Stimulated activated CD4-positive, alpha-beta T cell treated with anti-CD3 and anti-CD28 coated beads, TNF-alpha, amount 100 ng/mL, for 24 hours (primary cell): ENCODE results near the gene TUBA4B.
A peak's percentile ranks its signal among the peaks of the same experiment; 100 is the strongest.
"Not testable (repeated sequence)": the region's sequence is repeated elsewhere in the genome, so short reads cannot be mapped to it uniquely, and the experiment has no call there.

ENCODE experiments used
- DNase-seq, 3 experiments: peaks; one replicate each; pipeline ENCODE4 v3.0.0-alpha.2; 2020; ENCODE audit warnings: low read depth in 3 of 3

Gene TUBA4B

GRCh38 chr2:219247678-219248642 lies 5.1 kb upstream of the TUBA4B start:
- peak in 1 of 3 experiments; percentile 61 for DNase-seq

GRCh38 chr2:219248845-219249202 lies 4.2 kb upstream of the TUBA4B start:
- no peak for DNase-seq

GRCh38 chr2:219249203-219249980 lies 3.7 kb upstream of the TUBA4B start:
- no peak for DNase-seq

DNA sequence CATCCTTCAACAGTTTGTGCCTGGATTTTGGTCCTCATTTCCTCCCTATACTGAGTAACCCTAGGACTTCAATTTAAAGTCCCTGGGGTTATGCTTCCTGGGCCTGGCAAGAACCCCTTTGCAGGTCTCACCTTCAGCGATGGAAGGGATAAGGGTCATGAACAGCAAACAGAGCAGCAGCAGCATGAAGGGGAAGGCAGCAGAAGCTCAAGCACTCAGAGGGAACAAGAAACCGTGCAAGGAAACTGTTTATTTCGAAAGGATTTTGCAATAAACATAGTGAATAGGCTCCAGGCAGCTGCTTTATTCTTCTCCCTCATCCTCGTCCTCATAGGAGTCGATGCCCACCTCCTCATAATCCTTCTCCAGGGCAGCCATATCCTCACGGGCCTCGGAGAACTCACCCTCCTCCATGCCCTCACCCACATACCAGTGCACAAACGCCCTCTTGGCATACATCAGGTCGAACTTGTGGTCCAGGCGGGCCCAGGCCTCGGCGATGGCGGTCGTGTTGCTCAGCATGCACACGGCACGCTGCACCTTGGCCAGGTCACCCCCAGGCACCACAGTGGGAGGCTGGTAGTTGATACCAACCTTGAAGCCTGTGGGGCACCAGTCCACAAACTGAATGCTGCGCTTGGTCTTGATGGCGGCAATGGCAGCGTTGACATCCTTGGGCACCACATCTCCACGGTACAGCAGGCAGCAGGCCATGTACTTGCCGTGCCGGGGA lies 2.8 kb upstream of the TUBA4B start:
- DNase-seq: no peak

- no peak for DNase-seq
These were observed 1.4 kb upstream of the TUBA4B start for GRCh38 chr2:219251656-219252055.

- no peak for DNase-seq
These were observed 959 bp upstream of the TUBA4B start for GRCh38 chr2:219252084-219252483.

DNA sequence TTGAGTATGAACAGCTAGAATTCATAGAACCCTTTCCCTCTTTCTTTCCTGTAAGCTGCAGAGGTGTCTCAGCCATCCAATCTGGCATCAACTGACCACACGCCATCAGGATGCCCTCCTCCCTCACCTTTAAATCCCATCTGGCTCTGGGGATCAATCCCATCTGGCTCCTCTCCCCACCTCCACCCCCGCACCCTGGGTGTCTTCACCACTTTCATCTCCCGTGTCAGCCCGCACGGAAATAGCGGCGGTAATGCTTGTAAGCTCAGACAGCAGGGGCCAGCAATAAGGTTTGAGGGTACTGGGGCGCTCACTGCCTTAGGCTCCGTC lies 508 bp upstream of the TUBA4B start:
- no peak for DNase-seq

- DNase-seq: peak; percentile 77 to 91 (median 81)
These were observed 928 bp downstream of the TUBA4B start, which contains the start of gene TUBA4A for GRCh38 chr2:219253753-219254589. Gene TUBA4A (minus strand): TSS chr2:219253918. CDS start chr2:219253858, 60 bp downstream.

DNA sequence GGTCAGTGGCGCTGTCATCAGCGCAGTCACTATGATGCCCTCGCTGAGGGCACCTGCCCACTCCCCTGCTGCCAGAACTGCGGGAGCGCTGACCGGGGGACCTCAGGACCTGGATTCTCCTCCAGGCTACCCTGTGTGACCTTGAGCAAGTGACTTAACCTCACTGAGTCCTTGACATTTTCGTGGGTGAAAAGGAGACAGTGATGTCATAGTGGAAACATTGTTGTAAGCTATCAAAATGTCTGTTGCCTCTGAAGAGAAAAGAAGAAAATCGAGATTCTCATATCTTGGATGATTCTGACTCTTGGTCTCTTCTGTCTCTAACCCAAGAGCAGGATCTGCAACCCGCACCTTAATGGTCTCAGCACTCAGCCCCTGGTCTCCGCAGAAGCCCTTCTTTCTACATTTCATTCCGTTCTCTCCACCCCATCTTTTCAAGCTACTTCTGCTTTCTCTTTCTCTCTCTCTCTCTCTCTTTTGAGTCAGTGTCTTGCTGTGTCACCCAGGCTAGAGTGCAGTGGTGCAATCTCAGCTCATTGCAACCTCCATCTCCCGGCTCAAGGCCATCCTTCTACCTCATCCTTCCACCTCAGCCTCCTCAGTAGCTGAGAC lies 1.7 kb downstream of the TUBA4B start:
- peak in 1 of 3 experiments; percentile 32 for DNase-seq

DNA sequence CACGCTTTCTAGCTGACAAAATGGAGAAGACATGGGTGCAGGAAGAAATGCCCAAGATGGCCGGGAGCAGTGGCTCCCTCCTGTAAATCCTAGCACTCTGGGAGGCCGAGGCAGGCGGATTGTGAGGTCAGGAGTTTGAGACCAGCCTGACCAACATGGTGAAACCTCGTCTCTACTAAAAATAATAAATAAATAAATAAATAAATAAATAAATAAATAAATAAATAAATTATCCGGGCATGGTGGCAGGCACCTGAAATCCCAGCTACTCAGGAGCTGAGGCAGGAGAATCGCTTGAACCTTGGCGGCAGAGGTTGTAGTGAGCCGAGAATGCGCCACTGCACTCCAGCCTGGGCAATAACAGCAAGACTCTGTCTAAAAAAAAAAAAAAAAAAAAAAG lies 5.9 kb downstream of the TUBA4B start:
- not testable (repeated sequence) for DNase-seq

- DNase-seq: no peak
These were observed 8.2 kb downstream of the TUBA4B start for GRCh38 chr2:219261024-219261855.

- no peak for DNase-seq
These were observed 13.2 kb downstream of the TUBA4B start for GRCh38 chr2:219266232-219266631.

- no peak for DNase-seq
These were observed 13.8 kb downstream of the TUBA4B start for GRCh38 chr2:219266886-219267285.

GRCh38 chr2:219268294-219268693 lies 15.3 kb downstream of the TUBA4B start:
- no peak for DNase-seq

DNA sequence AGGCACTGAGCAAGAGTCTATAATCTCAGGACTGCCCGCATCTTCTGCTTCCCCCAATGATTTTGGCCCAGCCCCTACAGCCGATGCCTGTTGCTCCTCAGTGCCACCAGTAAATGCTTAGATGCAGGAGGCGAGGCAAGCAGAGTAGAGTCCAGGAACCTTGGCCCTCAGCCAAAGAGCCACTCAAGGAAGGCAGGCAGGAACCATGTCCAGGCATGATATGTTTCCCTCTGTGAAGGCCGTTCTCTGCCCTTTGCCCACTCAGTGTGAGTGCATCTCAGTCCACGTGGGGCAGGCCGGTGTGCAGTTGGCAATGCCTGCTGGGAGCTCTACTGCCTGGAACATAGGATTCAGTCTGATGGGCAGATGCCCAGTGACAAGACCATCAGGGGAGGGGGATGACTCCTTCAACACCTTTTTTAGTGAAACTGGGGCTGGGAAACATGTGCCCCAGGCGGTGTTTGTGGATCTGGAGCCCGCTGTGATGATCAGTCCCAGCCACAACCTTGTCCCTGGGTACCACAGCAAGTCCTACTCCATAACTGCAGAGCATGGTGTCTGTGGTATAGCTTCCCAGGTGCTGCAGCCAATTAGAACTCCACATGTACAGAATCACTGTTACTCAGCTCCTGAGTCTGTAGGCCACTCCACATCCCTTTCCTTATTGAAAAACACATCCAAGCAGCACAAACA lies 16.5 kb downstream of the TUBA4B start:
- DNase-seq: no peak

GRCh38 chr2:219270055-219270372 lies 17.0 kb downstream of the TUBA4B start:
- DNase-seq: no peak

DNA sequence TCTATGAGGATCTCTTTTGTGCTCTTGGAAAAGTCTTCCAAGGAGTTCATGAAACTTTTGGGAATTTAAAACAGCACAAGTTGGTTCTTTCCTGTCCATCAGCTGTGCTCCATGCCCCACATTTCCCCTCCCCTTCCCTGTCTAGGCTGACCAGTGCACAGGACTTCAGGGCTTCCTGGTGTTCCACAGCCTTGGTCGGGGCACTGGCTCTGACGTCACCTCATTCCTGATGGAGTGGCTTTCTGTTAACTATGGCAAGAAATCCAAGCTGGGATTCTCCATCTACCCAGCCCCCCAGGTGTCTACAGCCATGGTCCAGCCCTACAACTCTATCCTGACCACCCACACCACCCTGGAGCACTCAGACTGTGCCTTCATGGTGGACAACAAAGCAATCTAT lies 18.0 kb downstream of the TUBA4B start:
- DNase-seq: no peak

DNA sequence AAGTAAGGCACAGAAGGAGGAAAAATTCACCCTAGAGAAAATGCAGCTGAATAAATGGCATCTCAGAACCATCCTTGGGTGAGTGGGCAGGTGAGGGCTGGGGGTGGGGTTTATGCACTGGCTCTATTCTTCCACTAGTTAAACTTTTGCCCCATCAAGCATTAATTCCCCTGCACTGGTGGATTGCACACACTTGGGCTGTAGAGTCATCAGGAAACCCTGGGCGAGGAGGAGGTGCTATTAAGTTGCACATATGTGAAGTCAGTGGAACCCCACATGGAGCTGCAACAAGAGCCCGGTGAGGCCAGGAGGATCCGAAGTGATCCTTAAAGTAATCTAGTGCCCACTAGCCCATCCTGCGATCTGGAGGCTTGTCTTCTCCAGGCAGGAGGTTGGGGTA lies 19.3 kb downstream of the TUBA4B start:
- no peak for DNase-seq

DNA sequence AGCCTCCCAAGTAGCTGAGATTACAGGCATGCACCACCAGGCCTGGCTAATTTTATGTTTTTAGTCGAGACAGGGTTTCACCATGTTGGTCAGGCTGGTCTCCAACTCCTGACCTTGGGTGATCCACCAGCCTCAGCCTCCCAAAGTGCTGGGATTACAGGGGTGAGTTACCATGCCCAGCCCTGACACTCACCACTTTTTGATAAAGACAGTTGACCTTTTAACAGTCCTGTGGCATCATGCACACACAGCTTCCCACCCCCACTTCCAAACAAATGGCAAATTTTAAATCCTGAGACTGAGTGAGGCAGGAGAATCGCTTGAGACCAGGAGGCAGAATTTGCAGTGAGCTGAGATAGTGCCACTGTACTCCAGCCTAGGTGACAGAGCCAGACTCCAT lies 20.0 kb downstream of the TUBA4B start:
- DNase-seq: no peak
